Neural progenitor cell (in vitro differentiated cells): ENCODE data around the gene HSD17B8.

ENCODE experiments used
- EZH2 ChIP-seq: fragments of 200-600 bp; sonication (generic); IDR thresholded peaks from 2 replicates; pipeline ENCODE4 v1.6.1; 2017; ENCODE audit warnings: antibody characterized with exemption, mild to moderate bottlenecking, moderate library complexity
- TF ChIP-seq, protein P1 (sequence below): fragments of 200-600 bp; sonication (generic); IDR thresholded peaks from 2 replicates; pipeline ENCODE4 v1.5.1; 2017; ENCODE audit warnings: antibody characterized with exemption, mild to moderate bottlenecking

GRCh38 chr6:33201147-33201545, 3.3 kb upstream of the HSD17B8 start:
- TF ChIP-seq, protein P1, sequence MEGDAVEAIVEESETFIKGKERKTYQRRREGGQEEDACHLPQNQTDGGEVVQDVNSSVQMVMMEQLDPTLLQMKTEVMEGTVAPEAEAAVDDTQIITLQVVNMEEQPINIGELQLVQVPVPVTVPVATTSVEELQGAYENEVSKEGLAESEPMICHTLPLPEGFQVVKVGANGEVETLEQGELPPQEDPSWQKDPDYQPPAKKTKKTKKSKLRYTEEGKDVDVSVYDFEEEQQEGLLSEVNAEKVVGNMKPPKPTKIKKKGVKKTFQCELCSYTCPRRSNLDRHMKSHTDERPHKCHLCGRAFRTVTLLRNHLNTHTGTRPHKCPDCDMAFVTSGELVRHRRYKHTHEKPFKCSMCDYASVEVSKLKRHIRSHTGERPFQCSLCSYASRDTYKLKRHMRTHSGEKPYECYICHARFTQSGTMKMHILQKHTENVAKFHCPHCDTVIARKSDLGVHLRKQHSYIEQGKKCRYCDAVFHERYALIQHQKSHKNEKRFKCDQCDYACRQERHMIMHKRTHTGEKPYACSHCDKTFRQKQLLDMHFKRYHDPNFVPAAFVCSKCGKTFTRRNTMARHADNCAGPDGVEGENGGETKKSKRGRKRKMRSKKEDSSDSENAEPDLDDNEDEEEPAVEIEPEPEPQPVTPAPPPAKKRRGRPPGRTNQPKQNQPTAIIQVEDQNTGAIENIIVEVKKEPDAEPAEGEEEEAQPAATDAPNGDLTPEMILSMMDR, result no peak
- TF ChIP-seq EZH2, result no peak
